HT-29 (cell line): Measurements from ENCODE around the gene CXXC4. TPM values are rescaled to one million over a fixed set of nuclear protein-coding genes. Genes with fewer than 3 reads are reported as not detected.

Experiments
- DNase-seq: peaks from one replicate; pipeline ENCODE4 v3.0.0-alpha.2; 2015; ENCODE audit warnings: low spot score
- total RNA-seq: library from RNA; depleted of rRNA; stranded (reverse); fragments of >200 nt; shearing (Covaris generic); gene quantifications from 2 replicates; pipeline ENCODE4 v1.2.3, GENCODE V29; 2014

Gene CXXC4
- total RNA-seq, 1 experiment from 2014 or later = 0.56 TPM

GRCh38 chr4:104489731-104490095 lies 5.0 kb downstream of the CXXC4 start:
- no peak for DNase-seq

- no peak for DNase-seq
Observed at GRCh38 chr4:104488151-104488550, 6.5 kb downstream of the CXXC4 start.

- DNase-seq = no peak
Observed at GRCh38 chr4:104486716-104487504, 7.8 kb downstream of the CXXC4 start.

GRCh38 chr4:104475652-104476051 lies 19.0 kb downstream of the CXXC4 start:
- no peak for DNase-seq

- no peak for DNase-seq
Observed at GRCh38 chr4:104472766-104473165, 21.9 kb downstream of the CXXC4 start.

- DNase-seq = no peak
Observed at GRCh38 chr4:104470770-104471169, 23.9 kb downstream of the CXXC4 start.

GRCh38 chr4:104469794-104470193 lies 24.9 kb downstream of the CXXC4 start:
- no peak for DNase-seq

- no peak for DNase-seq
Observed at GRCh38 chr4:104465619-104466018, 29.1 kb downstream of the CXXC4 start.

- no peak for DNase-seq
Observed at GRCh38 chr4:104465201-104465600, 29.5 kb downstream of the CXXC4 start.

- no peak for DNase-seq
Observed at GRCh38 chr4:104462641-104463040, 32.1 kb downstream of the CXXC4 start.

GRCh38 chr4:104457308-104457981 lies 37.2 kb downstream of the CXXC4 start:
- DNase-seq = no peak

GRCh38 chr4:104451573-104451972 lies 43.1 kb downstream of the CXXC4 start:
- peak; percentile 32 for DNase-seq

- DNase-seq = no peak
Observed at GRCh38 chr4:104449537-104449936, 45.2 kb downstream of the CXXC4 start.

- DNase-seq = no peak
Observed at GRCh38 chr4:104447294-104447693, 47.4 kb downstream of the CXXC4 start.

- DNase-seq = no peak
Observed at GRCh38 chr4:104446431-104447278, 48.0 kb downstream of the CXXC4 start.

GRCh38 chr4:104444685-104445084 lies 50.0 kb downstream of the CXXC4 start:
- DNase-seq = no peak

GRCh38 chr4:104436542-104436941 lies 58.2 kb downstream of the CXXC4 start:
- DNase-seq = no peak

- DNase-seq = no peak
Observed at GRCh38 chr4:104429150-104429741, 65.4 kb downstream of the CXXC4 start.

- no peak for DNase-seq
Observed at GRCh38 chr4:104425948-104426347, 68.7 kb downstream of the CXXC4 start.

- DNase-seq = no peak
Observed at GRCh38 chr4:104424989-104425388, 69.7 kb downstream of the CXXC4 start.

GRCh38 chr4:104424475-104424941 lies 70.2 kb downstream of the CXXC4 start:
- DNase-seq = no peak

GRCh38 chr4:104421566-104421965 lies 73.1 kb downstream of the CXXC4 start:
- no peak for DNase-seq
